ENCODE results near the gene MEGF10. TPM values are rescaled to one million over a fixed set of nuclear protein-coding genes. Genes with fewer than 3 reads are reported as not detected.

The MEGF10 gene
- total RNA-seq, 1 experiment from 2014 or later = not detected

DNA sequence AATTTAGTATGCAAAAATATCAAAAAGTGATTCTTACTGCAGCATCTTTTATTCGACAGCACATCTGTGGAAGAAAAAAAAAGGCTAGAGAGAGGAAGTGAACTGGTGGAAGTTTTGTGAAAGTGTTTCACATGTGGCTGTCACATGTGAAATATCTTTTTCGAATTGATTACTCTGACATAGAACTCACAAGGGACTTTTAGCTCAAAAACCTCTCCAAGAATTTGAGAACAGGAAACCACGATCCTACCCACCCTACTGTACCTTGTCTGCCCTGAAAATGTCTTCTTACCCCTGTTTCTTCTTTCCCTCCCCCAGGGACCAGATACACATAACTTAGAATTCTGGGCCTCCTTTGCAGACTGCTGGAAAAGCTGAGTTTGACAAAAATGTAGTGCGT, 120.4 kb downstream of the MEGF10 start:
- Histone ChIP-seq H3K4me1 (replicated peaks; ENCODE audit: insufficient read depth) (no peaks in the 10 kb centered on the region), H3K79me2 (ENCODE audit: low read depth) (no peaks in the 10 kb centered on the region), H4K20me1 (ENCODE audit: insufficient read depth) (no peaks in the 10 kb centered on the region), H3K4me2 (no peak overlapping the region), H3K4me3 (no peak overlapping the region), H3K27me3 (ENCODE audit: insufficient read depth, low read depth) (no peaks in the 10 kb centered on the region), H3F3A (ENCODE audit: insufficient read depth, low read depth) (no peaks in the 10 kb centered on the region), H3K27ac (no peak overlapping the region), H3K9me2 (ENCODE audit: insufficient read depth) (no peaks in the 10 kb centered on the region), H3K36me3 (ENCODE audit: low read depth) (no peaks in the 10 kb centered on the region), H2AFZ (no peak overlapping the region), H3K9me3 (ENCODE audit: insufficient read depth, low read depth) (no peaks in the 10 kb centered on the region)
- BruUV-seq (replicated peaks) = no TSS peak
- intact Hi-C loops (cut with micrococcal nuclease; ENCODE audit: unreplicated experiment) = no loop called here
- ChIA-PET CTCF (no interaction called here), POLR2A (ENCODE audit: unreplicated experiment) (no interaction called here)
- no peak for DNase-seq
- no peak for TF ChIP-seq EZH2 (IDR thresholded peaks at IDR 0.05; ENCODE audit: low read depth)
- TF ChIP-seq, protein P1, sequence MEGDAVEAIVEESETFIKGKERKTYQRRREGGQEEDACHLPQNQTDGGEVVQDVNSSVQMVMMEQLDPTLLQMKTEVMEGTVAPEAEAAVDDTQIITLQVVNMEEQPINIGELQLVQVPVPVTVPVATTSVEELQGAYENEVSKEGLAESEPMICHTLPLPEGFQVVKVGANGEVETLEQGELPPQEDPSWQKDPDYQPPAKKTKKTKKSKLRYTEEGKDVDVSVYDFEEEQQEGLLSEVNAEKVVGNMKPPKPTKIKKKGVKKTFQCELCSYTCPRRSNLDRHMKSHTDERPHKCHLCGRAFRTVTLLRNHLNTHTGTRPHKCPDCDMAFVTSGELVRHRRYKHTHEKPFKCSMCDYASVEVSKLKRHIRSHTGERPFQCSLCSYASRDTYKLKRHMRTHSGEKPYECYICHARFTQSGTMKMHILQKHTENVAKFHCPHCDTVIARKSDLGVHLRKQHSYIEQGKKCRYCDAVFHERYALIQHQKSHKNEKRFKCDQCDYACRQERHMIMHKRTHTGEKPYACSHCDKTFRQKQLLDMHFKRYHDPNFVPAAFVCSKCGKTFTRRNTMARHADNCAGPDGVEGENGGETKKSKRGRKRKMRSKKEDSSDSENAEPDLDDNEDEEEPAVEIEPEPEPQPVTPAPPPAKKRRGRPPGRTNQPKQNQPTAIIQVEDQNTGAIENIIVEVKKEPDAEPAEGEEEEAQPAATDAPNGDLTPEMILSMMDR (conservative IDR thresholded peaks at IDR 0.05) = no peak

DNA sequence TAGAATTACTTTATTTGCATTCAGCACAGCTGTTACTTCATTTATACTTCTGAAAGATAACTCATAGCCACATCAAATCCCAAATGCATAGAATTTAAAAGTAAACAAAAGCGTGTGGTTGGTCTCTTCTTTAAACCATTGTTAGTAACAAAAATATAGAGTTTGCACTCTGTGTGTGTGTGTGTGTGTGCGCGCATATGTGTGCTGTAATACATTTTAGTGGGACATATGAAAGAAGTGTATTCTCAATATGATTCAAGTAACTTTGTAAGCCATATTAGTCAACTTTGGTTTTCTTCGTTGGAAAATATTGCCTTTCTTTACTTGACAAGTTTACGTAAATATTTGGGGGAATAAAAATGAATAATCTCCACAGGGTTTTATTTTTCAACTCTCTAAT, 120.8 kb downstream of the MEGF10 start:
- DNase-seq = no peak
- Histone ChIP-seq H3K9me3 (ENCODE audit: insufficient read depth, low read depth) (no peaks in the 10 kb centered on the region), H3K27ac (no peak overlapping the region), H3K4me3 (no peak overlapping the region), H3K4me2 (no peak overlapping the region), H3K9me2 (ENCODE audit: insufficient read depth) (no peaks in the 10 kb centered on the region), H3F3A (ENCODE audit: insufficient read depth, low read depth) (no peaks in the 10 kb centered on the region), H3K79me2 (ENCODE audit: low read depth) (no peaks in the 10 kb centered on the region), H3K4me1 (replicated peaks; ENCODE audit: insufficient read depth) (no peaks in the 10 kb centered on the region), H3K27me3 (ENCODE audit: insufficient read depth, low read depth) (no peaks in the 10 kb centered on the region), H2AFZ (no peak overlapping the region), H3K36me3 (ENCODE audit: low read depth) (no peaks in the 10 kb centered on the region), H4K20me1 (ENCODE audit: insufficient read depth) (no peaks in the 10 kb centered on the region)
- TF ChIP-seq, protein P1 (conservative IDR thresholded peaks at IDR 0.05) = no peak
- no peak for TF ChIP-seq EZH2 (IDR thresholded peaks at IDR 0.05; ENCODE audit: low read depth)
- BruUV-seq (replicated peaks) = no TSS peak
- intact Hi-C loops (cut with micrococcal nuclease; ENCODE audit: unreplicated experiment) = no loop called here
- ChIA-PET POLR2A (ENCODE audit: unreplicated experiment) (no interaction called here), CTCF (no interaction called here)

DNA sequence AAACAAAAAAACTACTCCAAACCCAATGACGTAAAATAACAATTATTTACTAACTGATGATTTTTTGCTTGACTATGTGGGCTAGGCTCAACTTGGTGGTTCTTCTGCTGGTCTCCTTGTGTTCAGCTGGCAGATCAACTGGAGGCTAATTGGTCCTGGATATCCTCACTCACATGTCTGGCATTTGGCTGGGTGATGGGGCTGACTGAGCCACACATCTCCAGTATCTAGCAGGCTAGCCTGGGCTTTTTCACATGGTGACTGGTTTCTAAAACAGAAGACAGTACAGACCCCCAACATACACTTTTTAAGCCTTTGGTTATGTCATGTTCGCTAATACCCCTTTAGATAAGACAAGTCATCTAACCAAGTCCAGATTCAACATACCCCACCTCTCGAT, 122.1 kb downstream of the MEGF10 start:
- Histone ChIP-seq H3F3A (ENCODE audit: insufficient read depth, low read depth) (no peaks in the 10 kb centered on the region), H3K4me1 (replicated peaks; ENCODE audit: insufficient read depth) (no peaks in the 10 kb centered on the region), H3K4me2 (no peak overlapping the region), H3K9me2 (ENCODE audit: insufficient read depth) (no peaks in the 10 kb centered on the region), H3K27me3 (ENCODE audit: insufficient read depth, low read depth) (no peaks in the 10 kb centered on the region), H3K9me3 (ENCODE audit: insufficient read depth, low read depth) (no peaks in the 10 kb centered on the region), H3K27ac (no peak overlapping the region), H3K36me3 (ENCODE audit: low read depth) (no peaks in the 10 kb centered on the region), H4K20me1 (ENCODE audit: insufficient read depth) (no peaks in the 10 kb centered on the region), H2AFZ (no peak overlapping the region), H3K4me3 (no peak overlapping the region), H3K79me2 (ENCODE audit: low read depth) (no peaks in the 10 kb centered on the region)
- TF ChIP-seq, protein P1 (conservative IDR thresholded peaks at IDR 0.05) = no peak
- TF ChIP-seq EZH2 (IDR thresholded peaks at IDR 0.05; ENCODE audit: low read depth) = no peak
- intact Hi-C loops (cut with micrococcal nuclease; ENCODE audit: unreplicated experiment) = no loop called here
- ChIA-PET CTCF (no interaction called here), POLR2A (ENCODE audit: unreplicated experiment) (no interaction called here)
- no TSS peak for BruUV-seq (replicated peaks)
- no peak for DNase-seq

Measured in PC-9 (cell line).